ENCODE results near the gene KLHL21. TPM values are rescaled to one million over a fixed set of nuclear protein-coding genes. Genes with fewer than 3 reads are reported as not detected.

The KLHL21 gene
- total and polyA plus RNA-seq, 2 donors (not counting 1 experiment from before 2014, with no cell fraction given) = 14.4 to 29.9 TPM

GRCh38 chr1:6578624-6579373 is 23.9 kb downstream of the KLHL21 start:
- DNase-seq = no peak
- Mint-ChIP-seq H3K4me1 (peaks cover 34% of the 10 kb centered on the region), H3K9me3 (ENCODE audit: insufficient read depth) (no peaks in the 10 kb centered on the region), H3K27ac (peak overlapping the region; percentile 98), H3K27me3 (peaks cover 3% of the 10 kb centered on the region), H3K4me3 (peak overlapping the region; percentile 98)
- Histone ChIP-seq H3K79me2 (ENCODE audit: control insufficient read depth, insufficient read depth, low read length) (peaks cover 30% of the 10 kb centered on the region), H3K27me3 (replicated peaks in 1 of 4; ENCODE audit: control extremely low read depth in 1 of 4, control insufficient read depth in 3 of 4, insufficient read depth in 4 of 4, low read length in 3 of 4) (no peaks in the 10 kb centered on the region), H3K36me3 (replicated peaks in 1 of 2; ENCODE audit: control extremely low read depth in 1 of 2, control insufficient read depth in 1 of 2, extremely low read depth in 1 of 2, insufficient read depth in 2 of 2, low read length in 1 of 2) (peaks cover 0 to 2% of the 10 kb centered on the region in 2 experiments), H3K9ac (ENCODE audit: low read length) (no peak overlapping the region), H2AFZ (ENCODE audit: insufficient read depth, low read depth, low read length, poor library complexity, severe bottlenecking) (peak overlapping the region; percentile 84), H3K4me1 (ENCODE audit: control insufficient read depth in 2 of 2, insufficient read depth in 2 of 2, low read length in 2 of 2) (peaks cover 20 to 32% of the 10 kb centered on the region in 2 donors), H3K9me3 (ENCODE audit: control extremely low read depth in 1 of 3, control insufficient read depth in 2 of 3, insufficient read depth in 1 of 3, low read length in 2 of 3) (no peaks in the 10 kb centered on the region), H4K20me1 (ENCODE audit: control insufficient read depth, insufficient read depth, low read length, poor library complexity, severe bottlenecking) (peaks cover 8% of the 10 kb centered on the region), H3K27ac (ENCODE audit: low read length in 2 of 2) (peak overlapping the region; percentile 87 to 91), H3K4me2 (replicated peaks; ENCODE audit: low read depth, low read length, poor library complexity, severe bottlenecking) (peak overlapping the region; percentile 88), H3K4me3 (ENCODE audit: control extremely low read depth in 1 of 5, extremely low read depth in 1 of 5, insufficient read depth in 1 of 5, low read depth in 2 of 5, low read length in 4 of 5) (peak overlapping the region in 2 of 5 experiments; percentile 88 to 90)
- ChIA-PET POLR2A (interaction anchor here (2.5 to 3.4 kb wide), 3 partner anchors 21 to 24 kb away, joined by 7 to 21 read pairs (median 9); partner anchors contain the start of genes KLHL21, NOL9 and TAS1R1), CTCF (no interaction called here)
- intact Hi-C loops (cut with micrococcal nuclease) = loop anchor here (1.0 kb wide), 3 partner anchors 24 to 47 kb away; partner anchors contain the start of genes NOL9 and PHF13
- no peak for TF ChIP-seq EZH2 (IDR thresholded peaks at IDR 0.05; ENCODE audit: borderline replicate concordance, insufficient read depth, low read depth, low read length, poor library complexity, severe bottlenecking)
- TF ChIP-seq CTCF (IDR thresholded peaks at IDR 0.05) = no peak
- 95% methylated on average over 14 of the region's 14 CpGs for WGBS (ENCODE audit: insufficient coverage)
- ATAC-seq (ENCODE audit: low read depth) = no peak

All from B cell (primary cell).